T-helper 1 cell treated with Interleukin-12 subunit alpha and Interleukin-12 subunit beta and Interleukin-4 antibody, amounts not matched to agents 30 ng/mL and 1 ng/mL, for 36 hours (primary cell): ENCODE data around the gene JUP. TPM values are rescaled to one million over a fixed set of nuclear protein-coding genes. Genes with fewer than 3 reads are reported as not detected.

ENCODE experiments used
- intact Hi-C: fragments of 100-400 bp; cut with micrococcal nuclease; formaldehyde crosslinking; loops from one replicate; pipeline ENCODE4 v1.15.1; 2024
- total RNA-seq: library from RNA; stranded (reverse); gene quantifications from 2 replicates; pipeline ENCODE4 v1.2.3, GENCODE V29; 2022

Gene JUP
- total RNA-seq, 1 donor from 2014 or later, result 0.10 TPM

DNA sequence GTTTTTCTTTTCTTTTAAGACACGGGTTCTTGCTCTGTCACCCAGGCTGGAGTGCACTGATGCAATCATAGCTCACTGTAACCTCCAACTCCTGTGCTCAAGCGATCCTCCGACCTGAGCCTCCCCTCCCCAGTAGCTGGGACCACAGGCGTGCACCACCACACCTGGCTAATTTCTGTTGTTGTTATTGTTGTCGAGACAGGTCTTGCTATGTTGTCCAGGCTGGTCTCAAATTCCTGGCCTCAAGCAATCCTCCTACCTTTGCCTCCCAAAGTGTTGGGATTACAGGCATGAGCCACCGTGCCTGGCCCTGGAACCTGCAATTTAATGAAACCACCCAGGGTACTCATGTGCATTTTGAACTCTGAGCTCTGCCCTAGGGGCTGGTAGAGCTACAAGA lies 24.1 kb downstream of the JUP start:
- intact Hi-C loops, result no loop called here

DNA sequence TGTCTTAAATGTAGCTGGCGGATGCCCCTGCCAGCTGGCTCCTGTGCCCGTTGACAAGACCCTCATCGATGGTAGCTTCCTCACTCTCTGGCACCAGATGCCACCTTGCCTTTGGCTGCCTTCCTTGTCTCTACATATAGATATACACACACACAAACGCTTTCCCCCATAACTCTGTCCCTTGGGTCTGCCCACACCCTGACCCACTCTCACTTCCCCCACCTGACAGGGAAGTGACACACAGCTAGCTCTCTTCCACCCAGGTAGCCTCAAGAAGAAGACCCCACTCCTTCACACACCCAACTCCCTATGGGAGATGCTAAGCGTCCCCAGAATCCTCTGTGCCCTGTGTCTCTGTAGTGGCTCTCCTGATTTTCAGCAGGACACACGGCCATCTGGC lies 25.6 kb downstream of the JUP start:
- intact Hi-C loops, result no loop called here

DNA sequence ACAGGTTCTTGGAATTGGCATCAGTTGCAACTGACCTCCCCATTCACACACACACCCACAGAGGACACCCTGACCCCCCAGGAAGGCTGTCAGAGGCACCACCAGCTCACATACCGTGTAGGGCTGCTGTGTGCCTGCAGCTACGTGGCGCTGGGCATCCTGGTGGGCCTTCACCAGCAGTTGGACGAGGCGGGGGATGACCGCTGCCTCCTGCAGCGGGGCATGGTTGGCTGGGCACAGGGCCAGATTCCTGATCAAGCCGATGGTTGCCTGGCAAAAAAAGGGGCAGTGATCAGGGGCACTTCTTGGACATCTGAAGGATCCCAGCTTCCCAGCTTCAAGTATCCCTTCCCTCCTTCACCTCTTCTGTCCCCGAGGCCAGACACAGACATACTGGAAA lies 27.9 kb downstream of the JUP start:
- intact Hi-C loops, result no loop called here

DNA sequence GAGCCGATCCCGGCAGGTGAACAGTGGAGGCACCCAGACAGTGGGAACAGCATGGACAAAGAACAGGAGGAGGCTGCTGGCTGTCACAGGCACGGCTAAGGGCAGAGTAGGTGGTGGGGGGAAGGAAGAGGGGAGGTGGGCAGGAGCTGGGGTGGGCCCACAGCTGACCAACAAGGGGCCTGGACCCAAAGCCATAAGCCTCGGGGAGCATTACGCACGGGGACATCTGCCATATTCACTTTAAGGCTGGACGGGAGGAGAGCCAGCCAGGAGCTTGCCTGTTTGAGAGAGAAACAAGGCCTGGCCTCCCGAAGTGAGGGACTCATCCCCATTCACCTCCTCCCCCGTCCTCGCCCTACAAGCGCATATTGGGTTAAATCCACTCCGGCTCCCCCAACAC lies 32.4 kb downstream of the JUP start:
- intact Hi-C loops, result no loop called here

DNA sequence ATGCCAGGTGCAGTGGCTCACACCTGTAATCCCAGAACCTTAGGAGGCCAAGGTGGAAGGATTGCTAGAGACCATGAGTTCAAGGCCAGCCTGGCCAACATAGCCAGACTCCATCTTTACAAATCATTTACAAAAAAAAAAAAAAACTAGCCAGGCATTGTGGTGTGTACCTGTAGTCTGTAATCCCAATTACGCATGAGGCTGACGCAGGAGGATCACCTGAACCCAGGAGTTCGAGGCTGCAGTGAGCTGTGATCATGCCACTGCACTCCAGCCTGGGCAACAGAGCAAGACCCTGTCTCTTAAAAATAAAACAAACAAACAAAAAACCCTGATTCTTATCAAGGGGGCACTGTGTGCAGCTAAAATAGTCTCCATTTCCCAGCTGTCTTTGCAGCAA lies 35.2 kb downstream of the JUP start:
- intact Hi-C loops, result no loop called here

DNA sequence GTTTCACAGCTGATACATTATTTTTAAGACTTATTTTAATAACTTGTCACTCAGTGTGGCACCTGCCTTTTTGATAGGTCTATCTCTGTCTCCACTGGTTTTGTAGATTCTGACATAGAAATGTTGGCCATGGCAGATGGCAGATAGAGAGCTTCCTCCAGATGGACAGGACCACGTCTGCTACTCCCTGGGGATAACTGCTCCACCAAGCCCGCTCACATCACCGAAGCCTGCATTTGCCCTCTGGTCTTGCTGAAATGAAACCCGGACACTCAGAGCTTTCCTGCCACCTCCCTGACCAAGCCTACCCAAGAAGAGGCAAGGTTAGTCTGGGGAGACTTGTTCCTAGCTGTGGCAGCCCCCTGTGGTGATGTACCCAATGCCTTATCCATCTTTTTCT lies 35.6 kb downstream of the JUP start:
- intact Hi-C loops, result no loop called here

DNA sequence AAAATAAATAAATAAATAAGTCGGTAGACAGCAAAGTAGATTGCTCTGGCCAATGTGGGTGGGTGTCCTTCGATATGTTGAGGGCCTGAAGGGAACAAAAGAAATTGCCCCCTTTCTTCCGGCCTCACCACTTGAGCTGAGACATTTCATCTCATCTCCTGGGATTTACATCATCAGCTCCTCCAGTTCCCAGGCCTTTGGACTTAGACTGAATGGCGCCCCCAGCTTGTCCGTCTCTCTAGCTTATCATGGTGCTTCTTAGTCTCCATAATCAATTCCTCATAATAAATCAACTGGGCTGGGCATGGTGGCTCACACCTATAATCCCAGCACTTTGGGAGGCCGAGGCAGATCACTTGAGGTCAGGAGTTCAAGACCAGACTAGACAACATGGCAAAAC lies 38.2 kb downstream of the JUP start:
- intact Hi-C loops, result no loop called here

DNA sequence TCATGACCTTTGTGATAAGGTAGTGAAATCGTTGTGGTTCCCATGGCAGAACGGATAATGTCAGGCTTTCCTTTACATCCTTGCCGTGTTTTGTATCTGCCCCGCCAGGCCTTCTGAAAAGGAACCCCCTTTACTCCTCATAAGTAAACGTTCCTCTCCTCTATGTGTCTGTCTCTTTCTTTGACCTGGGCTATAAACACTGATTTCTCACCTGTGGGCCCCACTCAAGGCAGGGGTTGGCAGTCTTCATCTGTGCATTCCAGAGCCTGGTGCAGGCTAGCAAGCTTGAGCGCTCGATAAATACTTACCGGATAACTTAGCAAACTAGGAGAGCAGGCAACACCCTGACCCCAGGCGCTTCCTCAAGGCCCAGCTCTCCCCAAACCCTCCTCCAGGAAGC lies 44.8 kb downstream of the JUP start:
- intact Hi-C loops, result no loop called here

DNA sequence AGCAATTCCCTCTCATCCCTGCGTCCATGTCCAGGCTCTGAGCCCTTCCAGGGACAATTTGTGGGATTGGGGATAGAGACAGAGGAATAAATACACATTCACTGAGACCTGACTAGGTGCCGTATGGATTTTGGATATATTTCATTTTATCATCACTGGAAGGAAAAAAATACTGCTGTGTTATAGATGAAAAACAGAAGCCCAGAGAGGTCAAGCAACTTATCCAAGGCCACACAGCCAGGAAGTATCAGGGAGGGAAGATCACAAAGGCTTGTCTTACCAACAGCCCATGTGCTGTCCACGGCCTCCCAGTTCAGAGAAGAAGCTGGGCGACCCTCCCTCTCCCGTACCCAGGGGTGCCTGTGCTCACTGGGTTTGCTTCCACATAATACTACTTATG lies 46.0 kb downstream of the JUP start:
- intact Hi-C loops, result no loop called here

DNA sequence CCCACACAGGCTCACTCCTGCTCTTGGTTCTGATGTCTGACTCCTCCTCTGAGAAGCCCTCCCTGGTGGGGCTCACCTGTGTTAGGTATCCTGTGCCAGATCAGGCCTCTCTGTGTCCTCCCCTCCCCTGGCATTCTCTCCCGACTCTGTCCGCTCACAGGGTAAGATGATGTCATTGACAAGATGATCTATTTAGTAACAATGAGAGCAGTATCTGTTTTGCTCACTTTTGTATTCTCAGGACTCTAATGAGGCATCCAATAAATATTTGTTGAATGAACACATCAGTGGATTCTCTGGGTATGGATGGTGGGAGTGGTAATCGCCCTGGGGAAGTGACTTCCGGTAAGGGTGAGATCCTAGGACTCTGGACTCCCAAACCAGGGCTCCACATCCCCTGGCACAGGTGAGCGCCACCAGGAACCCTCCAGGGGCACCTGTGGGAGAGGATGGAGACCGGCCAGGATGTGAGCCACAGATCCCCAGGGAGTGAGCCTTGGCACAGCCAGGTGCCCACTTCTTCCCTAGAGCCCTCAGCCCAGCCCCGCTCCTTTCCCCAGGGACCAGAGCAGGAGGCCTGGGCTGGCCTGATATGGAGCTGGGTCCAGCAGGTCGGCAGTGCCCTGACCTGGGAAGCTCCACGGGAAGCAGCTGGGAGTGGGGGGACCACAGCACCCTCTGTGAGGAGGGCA lies 46.7 kb downstream of the JUP start:
- intact Hi-C loops, result loop anchor here (2.0 kb wide), 1 partner anchor 227 kb away; the partner anchor contains the start of gene CNP

DNA sequence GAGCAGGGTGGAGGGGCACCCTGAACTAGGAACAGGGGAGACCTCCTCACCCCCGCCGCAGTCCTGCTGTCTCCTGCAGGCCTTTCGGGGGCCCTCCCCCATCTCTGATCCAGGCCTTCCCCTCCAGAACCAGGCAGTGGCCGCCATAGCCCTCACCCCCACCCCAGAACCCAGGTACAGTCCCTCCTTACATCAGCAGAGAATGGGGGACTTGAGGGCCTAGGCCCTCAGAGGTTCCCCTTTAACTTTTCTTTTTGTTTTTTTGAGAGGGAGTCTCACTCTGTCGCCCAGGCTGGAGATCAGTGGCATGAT lies 47.8 kb downstream of the JUP start:
- intact Hi-C loops, result loop anchor here (1.0 to 2.0 kb wide), 7 partner anchors 42 to 378 kb away; partner anchors contain the start of genes CNP, JUP and KLHL11

DNA sequence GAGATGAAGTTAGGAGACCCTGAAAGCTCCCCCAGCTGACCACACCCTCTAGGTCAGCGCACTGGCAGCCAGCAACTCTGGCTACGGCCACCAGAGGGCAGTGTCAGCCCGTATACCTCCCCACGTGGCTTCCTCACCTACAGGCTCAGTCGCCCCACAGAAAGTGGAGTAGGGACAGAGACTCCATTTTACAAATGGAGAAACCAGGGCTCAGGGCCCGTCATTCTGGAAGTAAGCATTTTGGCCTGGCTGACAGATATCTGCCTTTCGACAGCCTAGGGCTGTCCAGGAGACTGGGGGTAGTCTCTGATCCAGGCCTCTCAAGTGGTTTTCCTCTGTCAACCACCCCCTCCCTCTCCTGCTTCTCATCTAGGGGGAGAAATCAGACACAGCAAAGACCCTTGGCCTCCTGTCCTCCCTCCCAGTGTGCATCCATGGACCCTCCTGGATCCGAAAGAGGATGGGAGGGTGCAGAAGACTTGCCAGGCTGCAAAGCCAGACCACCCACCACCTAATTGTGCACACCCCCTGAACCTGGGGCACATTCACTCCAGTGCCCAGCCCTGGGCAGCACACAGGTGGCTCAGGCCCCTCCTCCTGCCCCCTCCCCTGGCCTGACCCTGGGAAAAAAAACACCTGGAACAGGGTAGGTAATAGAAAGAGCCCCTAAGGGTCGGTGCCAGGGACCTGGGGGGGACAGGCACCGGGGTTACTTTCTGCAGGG lies 48.3 kb downstream of the JUP start:
- intact Hi-C loops, result loop anchor here (1.0 to 2.0 kb wide), 7 partner anchors 42 to 378 kb away; partner anchors contain the start of genes CNP, JUP and KLHL11

DNA sequence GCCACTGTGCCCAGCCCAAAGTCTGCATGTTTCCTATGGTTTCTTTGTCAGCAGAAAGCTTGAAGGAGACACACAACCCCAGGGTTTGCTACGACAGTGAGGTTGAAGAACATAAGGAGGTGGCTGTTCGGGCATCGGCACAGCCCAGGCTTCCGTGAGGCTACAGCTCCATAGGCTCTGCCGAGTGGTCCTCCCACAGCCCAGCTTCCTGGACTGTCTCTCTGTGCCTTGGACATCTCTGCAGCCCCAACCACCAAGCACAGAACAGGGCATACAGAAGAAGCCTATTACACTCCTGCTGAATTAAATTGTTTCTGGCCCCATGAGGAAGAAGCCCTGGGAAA lies 48.9 kb downstream of the JUP start:
- intact Hi-C loops, result loop anchor here (1.0 to 2.0 kb wide), 7 partner anchors 41 to 379 kb away; partner anchors contain the start of genes CNP, JUP and KLHL11

DNA sequence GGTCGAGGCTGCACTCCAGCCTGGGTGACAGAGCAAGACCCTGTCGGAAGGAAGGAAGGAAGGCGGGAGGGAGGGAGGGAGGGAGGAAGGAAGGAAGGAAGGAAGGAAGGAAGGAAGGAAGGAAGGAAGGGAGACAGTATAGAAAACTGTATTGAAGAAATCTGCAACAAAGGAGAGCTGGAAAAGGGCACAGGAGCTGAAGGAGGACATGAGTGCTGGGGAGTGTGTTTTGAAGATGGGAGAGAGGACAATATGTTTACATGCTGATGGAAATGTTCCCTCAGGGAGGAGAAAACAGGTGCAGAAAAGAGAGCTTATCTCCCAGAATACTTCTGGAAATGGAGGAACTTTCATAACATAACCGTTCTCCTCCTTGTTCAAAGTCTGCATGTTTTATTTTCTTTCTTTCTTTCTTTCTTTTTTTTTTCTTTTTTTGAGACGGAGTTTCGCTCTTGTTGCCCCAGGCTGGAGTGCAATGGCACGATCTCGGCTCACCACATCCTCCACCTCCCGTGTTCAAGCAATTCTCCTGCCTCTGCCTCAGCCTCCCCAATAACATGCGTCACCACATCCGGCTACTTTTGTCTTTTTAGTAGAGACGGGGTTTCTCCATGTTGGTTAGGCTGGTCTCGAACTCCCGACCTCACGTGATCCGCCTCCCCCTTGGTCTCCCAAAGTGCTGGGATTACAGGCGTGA lies 49.4 kb downstream of the JUP start:
- intact Hi-C loops, result no loop called here

DNA sequence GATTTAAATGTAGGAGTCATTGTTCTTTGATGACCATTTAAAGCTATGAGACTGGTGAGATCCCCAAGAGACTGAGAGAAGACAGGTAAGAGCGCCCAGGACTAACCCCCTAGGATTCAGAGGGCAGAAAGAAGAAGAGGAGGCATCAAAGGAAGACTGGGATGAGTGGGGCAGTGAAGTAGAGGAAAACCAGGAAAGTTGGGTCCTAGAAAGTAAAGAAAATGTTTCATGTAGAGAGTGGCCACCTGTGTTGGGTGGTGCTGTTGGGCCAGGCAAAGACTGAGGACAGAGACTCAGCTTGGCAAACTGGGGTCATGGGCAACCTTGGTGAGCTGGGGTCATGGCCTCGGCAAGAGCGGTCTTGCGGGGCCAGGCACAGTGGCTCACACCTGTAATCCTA lies 50.8 kb downstream of the JUP start:
- intact Hi-C loops, result no loop called here

DNA sequence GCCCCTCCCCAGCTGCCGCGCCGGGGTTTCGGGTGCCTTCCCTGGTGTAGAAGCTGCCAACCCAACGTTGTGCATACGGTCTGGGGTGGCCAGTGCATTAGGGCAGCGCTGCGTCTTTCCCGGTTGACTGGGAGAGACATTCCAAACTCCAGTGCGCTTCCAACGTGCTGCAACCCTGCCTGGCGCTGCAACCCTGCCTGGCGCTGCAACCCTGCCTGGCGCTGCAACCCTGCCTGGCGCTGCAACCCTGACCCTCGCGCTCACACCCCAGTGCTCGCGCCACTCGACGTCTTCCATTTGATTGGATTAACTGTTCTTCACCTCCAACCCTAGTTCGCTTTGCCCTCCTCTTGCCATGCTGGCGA lies 51.6 kb downstream of the JUP start:
- intact Hi-C loops, result no loop called here

DNA sequence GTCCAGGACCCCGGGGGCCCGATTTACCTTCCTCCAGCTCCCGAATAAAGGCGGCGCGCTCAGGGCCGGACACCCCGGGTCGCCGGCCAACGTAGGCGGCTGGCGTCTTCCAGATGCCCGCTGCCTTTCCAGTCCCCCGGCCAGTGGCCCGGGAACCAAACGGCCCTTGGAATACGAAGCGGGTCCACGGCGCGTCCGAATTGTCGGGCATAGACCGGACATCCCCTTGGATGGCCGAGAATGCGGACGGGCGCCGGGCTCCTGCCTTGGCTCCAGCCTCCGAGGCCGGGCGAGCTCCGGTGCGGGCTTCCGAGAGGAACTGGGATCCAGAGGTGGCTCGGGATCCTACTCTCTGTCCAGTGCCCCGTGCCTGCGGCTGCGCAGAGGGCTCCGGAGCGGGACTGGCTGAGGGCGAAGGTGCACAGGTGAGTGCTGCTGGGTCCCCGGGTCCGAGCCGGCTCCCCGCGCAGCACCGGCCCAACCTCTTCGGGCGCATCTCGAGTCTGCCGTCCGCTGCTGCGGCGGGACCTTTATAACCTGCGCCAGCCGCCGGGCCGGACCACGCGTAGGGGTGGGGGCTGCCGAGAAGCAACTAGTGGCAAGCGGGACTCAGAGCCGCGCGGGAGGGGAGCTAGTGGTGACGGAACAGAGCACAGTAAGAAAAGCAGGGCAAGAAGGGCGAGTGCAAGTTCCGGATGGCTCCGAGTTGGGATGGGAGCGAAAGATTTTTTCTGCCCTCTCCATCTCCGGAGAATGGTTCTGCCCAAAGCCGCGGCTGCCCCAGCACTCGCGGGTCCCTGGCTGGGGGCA lies 52.2 kb downstream of the JUP start, which contains the start of gene HAP1:
Gene HAP1 (minus strand): TSS at position 505 of the 810 bp plus-strand sequence. CDS start 9 bp downstream, at position 496.
- intact Hi-C loops, result no loop called here

DNA sequence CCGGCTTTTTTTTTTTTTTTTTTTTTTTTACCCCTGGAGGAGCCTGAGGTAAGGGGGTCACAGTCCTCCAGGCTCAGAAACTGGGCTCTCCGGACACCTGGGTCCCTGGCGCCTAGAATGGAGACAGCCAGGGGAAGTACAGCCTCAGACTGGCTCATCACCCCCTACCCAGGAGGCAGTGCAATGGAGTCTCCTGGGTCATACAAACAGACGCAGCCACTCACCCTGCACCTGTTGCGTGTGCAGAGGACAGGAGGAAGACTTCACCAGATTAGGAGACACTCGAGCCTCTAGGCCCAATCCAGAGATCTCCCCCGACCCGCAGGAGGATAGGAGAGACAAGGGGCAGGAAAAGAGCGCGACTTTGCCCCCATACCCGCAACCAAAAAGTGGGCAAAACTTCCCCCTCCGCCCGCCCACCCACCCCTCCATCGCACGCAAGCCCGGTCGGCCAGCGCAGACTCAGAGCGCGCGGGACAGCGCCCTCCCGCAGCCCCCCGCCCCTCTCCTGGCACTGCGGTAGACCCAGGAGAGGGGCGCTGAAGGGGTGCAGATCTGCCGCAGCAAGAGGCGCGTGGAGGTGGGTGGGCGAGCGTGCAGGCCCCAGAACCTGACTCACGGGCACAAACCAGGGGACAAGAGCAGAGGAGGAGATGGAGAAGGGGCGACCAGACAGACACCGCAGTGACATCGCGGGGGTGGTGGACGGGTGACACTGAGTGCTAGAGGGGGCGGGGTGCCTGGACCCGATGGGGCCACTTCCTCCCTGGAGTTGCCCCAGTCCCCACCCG lies 53.0 kb downstream of the JUP start:
- intact Hi-C loops, result no loop called here

DNA sequence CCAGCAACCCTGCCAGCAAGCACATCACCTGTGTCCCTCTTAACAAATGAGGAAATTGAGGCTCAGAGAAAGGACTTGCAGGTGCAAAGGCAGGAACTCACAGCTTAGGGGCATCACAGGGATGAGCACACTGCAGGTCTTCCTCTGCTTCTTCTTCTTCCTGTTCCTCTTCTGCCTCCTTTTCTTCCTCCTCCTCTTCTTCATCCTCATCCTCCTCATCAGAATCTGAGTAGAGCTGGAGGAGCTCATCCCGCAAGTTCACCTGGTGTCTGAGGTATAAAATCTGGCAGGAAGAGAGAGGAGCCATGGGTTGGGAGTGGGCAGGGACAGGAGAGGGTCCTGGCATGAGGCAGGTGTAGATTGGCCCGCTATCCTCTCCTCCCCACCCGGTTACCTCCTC lies 54.7 kb downstream of the JUP start:
- intact Hi-C loops, result no loop called here

DNA sequence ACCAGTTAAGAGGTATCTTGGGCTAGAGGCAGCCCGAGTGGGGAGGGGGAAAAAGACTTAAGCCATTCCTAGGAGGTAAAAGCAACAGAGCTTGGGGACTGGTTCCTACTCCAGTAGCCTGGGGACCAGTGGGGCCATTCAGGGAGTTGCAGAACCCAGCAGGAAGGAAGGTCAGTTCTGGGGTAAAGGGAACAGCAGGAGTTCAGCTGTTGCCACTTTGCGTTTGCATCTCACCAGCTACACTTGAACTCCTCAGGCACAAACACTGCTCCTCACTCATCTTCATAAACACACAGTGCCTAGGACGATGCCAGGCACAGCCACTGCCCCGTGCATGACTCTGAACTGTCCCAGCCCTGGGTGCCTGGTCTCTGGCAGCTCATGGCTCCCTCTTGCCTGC lies 56.0 kb downstream of the JUP start:
- intact Hi-C loops, result no loop called here

DNA sequence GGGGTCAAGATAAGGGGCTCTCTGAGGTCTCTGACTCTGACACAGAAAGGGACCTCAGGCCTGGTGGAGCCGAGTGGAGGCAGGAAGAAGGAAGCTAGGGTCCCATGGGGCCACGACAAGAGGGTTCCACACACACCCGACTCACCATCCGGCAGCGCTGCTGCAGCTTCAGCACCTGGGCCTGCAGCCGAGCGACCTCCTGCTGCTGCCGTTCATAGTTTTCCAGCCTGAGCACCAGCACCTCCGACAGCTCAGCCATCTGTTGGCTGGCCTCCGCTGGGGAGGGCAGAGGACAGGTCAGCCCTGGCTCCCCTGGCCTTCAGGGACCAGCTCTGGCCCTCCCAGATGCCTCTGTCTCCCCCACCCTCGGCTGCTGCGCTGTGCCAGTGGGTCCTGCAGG lies 58.5 kb downstream of the JUP start:
- intact Hi-C loops, result no loop called here
